Right lobe of liver (tissue), 4 donors: Measurements from ENCODE around the gene TTR.

Experiments
- CTCF ChIP-seq, 4 donors: fragments of 200-600 bp in 3 of 4; fragments of 450-650 bp in 1 of 4; IDR thresholded peaks; one replicate each; pipeline versions ENCODE4 v1.5.1 to v1.8.0; 2016 to 2022; ENCODE audit warnings: antibody characterized with exemption in 4 of 4, mild to moderate bottlenecking in 2 of 4
- POLR2A ChIP-seq: fragments of 450-650 bp; IDR thresholded peaks from one replicate; pipeline ENCODE4 v1.6.1; 2017; ENCODE audit warnings: antibody characterized with exemption, mild to moderate bottlenecking
- donor health status: DM: no; HTN: no; CAD: no.
- donor health status: DM: no; HTN: no; CAD: no.
- donor health status: DM: no; HTN: yes; CAD: no.

GRCh38 chr18:31603315-31603714, 11.6 kb downstream of the TTR start:
- TF ChIP-seq CTCF (IDR thresholded peaks at IDR 0.05) (no peak), POLR2A (no peak)
